Ovary (tissue), 3 donors: ENCODE data around the gene GABRG3.

Experiments
- CTCF ChIP-seq, 3 donors: fragments of 450-650 bp in 2 of 3; fragments of 200-600 bp in 1 of 3; IDR thresholded peaks; one replicate each; pipeline versions ENCODE4 v1.5.1 to v1.8.0; 2016 to 2022; ENCODE audit warnings: antibody characterized with exemption in 3 of 3, mild to moderate bottlenecking in 1 of 3
- EP300 ChIP-seq: sonication (generic); formaldehyde crosslinking; IDR thresholded peaks from one replicate; pipeline ENCODE4 v1.6.1; 2017; ENCODE audit warnings: antibody characterized with exemption
- POLR2A ChIP-seq: fragments of 450-650 bp; IDR thresholded peaks from one replicate; pipeline ENCODE4 v1.6.1; 2017; ENCODE audit warnings: antibody characterized with exemption, mild to moderate bottlenecking, moderate library complexity
- donor health status: DM: no; HTN: no; CAD: no.

- TF ChIP-seq CTCF (IDR thresholded peaks at IDR 0.05) (no peak), POLR2A (no peak), EP300 (no peak)
Observed at GRCh38 chr15:27278761-27279160, 307.8 kb downstream of the GABRG3 start.
